ENCODE results near the gene ITGB3.
"Not testable (repeated sequence)": the region's sequence is repeated elsewhere in the genome, so short reads cannot be mapped to it uniquely, and the experiment has no call there.

Gene ITGB3

GRCh38 chr17:47267354-47267828 lies 13.8 kb downstream of the ITGB3 start:
- Histone ChIP-seq H3K27me3 (ENCODE audit: low read length) (no peaks in the 10 kb centered on the region), H4K20me1 (ENCODE audit: low read depth, low read length) (no peaks in the 10 kb centered on the region), H3K9me3 (ENCODE audit: insufficient read depth, low read length) (no peaks in the 10 kb centered on the region; the same call in 1 of the 2 replicates), H3K36me3 (ENCODE audit: low read length) (no peaks in the 10 kb centered on the region), H3K4me2 (ENCODE audit: low read depth, low read length, poor library complexity, severe bottlenecking) (no peak overlapping the region), H3K79me2 (ENCODE audit: insufficient read depth, low read length) (no peaks in the 10 kb centered on the region), H3F3A (ENCODE audit: insufficient read depth) (no peaks in the 10 kb centered on the region), H3K4me3 (ENCODE audit: insufficient read depth, low read length, poor library complexity, severe bottlenecking) (no peak overlapping the region), H3K27ac (ENCODE audit: low read depth, low read length) (no peak overlapping the region), H3K9ac (ENCODE audit: low read length) (no peak overlapping the region), H2AFZ (ENCODE audit: low read depth, low read length, severe bottlenecking) (no peak overlapping the region), H3K9me2 (replicated peaks; ENCODE audit: insufficient read depth, low read length) (no peaks in the 10 kb centered on the region)
- no peak for TF ChIP-seq EZH2phosphoT487 (conservative IDR thresholded peaks at IDR 0.05; ENCODE audit: low read length)
- TF ChIP-seq CTCF (IDR thresholded peaks at IDR 0.05; ENCODE audit: insufficient read depth, low read length, poor library complexity, severe bottlenecking), result no peak

- H3K9ac ChIP-seq (ENCODE audit: low read length); H3K9me2 ChIP-seq (replicated peaks; ENCODE audit: insufficient read depth, low read length); H3K9me3 ChIP-seq (ENCODE audit: insufficient read depth, low read length): not testable (repeated sequence)
These were observed 15.3 kb downstream of the ITGB3 start for GRCh38 chr17:47268964-47269363.

GRCh38 chr17:47269561-47270280 lies 16.1 kb downstream of the ITGB3 start:
- not testable (repeated sequence) for H3K9ac ChIP-seq (ENCODE audit: low read length); H2AFZ ChIP-seq (ENCODE audit: low read depth, low read length, severe bottlenecking); H4K20me1 ChIP-seq (ENCODE audit: low read depth, low read length); H3K4me3 ChIP-seq (ENCODE audit: insufficient read depth, low read length, poor library complexity, severe bottlenecking); H3K9me2 ChIP-seq (replicated peaks; ENCODE audit: insufficient read depth, low read length); H3K27me3 ChIP-seq (ENCODE audit: low read length); H3K27ac ChIP-seq (ENCODE audit: low read depth, low read length); H3F3A ChIP-seq (ENCODE audit: insufficient read depth); H3K4me2 ChIP-seq (ENCODE audit: low read depth, low read length, poor library complexity, severe bottlenecking); H3K79me2 ChIP-seq (ENCODE audit: insufficient read depth, low read length); H3K36me3 ChIP-seq (ENCODE audit: low read length); H3K9me3 ChIP-seq (ENCODE audit: insufficient read depth, low read length)

More at GRCh38 chr17:47268964-47269363, 15.3 kb downstream of the ITGB3 start:
- H3K79me2 ChIP-seq (ENCODE audit: insufficient read depth, low read length); H3F3A ChIP-seq (ENCODE audit: insufficient read depth); H3K4me2 ChIP-seq (ENCODE audit: low read depth, low read length, poor library complexity, severe bottlenecking); H3K27ac ChIP-seq (ENCODE audit: low read depth, low read length); H3K4me3 ChIP-seq (ENCODE audit: insufficient read depth, low read length, poor library complexity, severe bottlenecking); H3K36me3 ChIP-seq (ENCODE audit: low read length); H4K20me1 ChIP-seq (ENCODE audit: low read depth, low read length); H2AFZ ChIP-seq (ENCODE audit: low read depth, low read length, severe bottlenecking); H3K27me3 ChIP-seq (ENCODE audit: low read length): not testable (repeated sequence)

GRCh38 chr17:47270946-47271705 lies 17.5 kb downstream of the ITGB3 start:
- Histone ChIP-seq H3K27ac (ENCODE audit: low read depth, low read length) (no peak overlapping the region), H2AFZ (ENCODE audit: low read depth, low read length, severe bottlenecking) (no peak overlapping the region), H3F3A (ENCODE audit: insufficient read depth) (no peaks in the 10 kb centered on the region), H3K4me3 (ENCODE audit: insufficient read depth, low read length, poor library complexity, severe bottlenecking) (no peak overlapping the region), H3K79me2 (ENCODE audit: insufficient read depth, low read length) (no peaks in the 10 kb centered on the region), H3K9me2 (replicated peaks; ENCODE audit: insufficient read depth, low read length) (no peaks in the 10 kb centered on the region), H3K27me3 (ENCODE audit: low read length) (no peaks in the 10 kb centered on the region), H3K9me3 (ENCODE audit: insufficient read depth, low read length) (no peaks in the 10 kb centered on the region; the same call in 1 of the 2 replicates), H3K4me2 (ENCODE audit: low read depth, low read length, poor library complexity, severe bottlenecking) (no peak overlapping the region), H3K36me3 (ENCODE audit: low read length) (no peaks in the 10 kb centered on the region), H4K20me1 (ENCODE audit: low read depth, low read length) (no peaks in the 10 kb centered on the region), H3K9ac (ENCODE audit: low read length) (no peak overlapping the region)
- no peak for TF ChIP-seq CTCF (IDR thresholded peaks at IDR 0.05; ENCODE audit: insufficient read depth, low read length, poor library complexity, severe bottlenecking)
- TF ChIP-seq EZH2phosphoT487 (conservative IDR thresholded peaks at IDR 0.05; ENCODE audit: low read length), result no peak

All from SU-DHL-6 (cell line).